Activated T-cell treated with anti-CD3 and anti-CD28 coated beads for 48 hours (primary cell): Measurements from ENCODE around the gene NEU1.
"Not testable (repeated sequence)": the region's sequence is repeated elsewhere in the genome, so short reads cannot be mapped to it uniquely, and the experiment has no call there.

Experiments used
- DNase-seq: peaks from one replicate; pipeline ENCODE4 v3.0.0-alpha.2; 2020; ENCODE audit warnings: low read depth

The NEU1 gene

DNA sequence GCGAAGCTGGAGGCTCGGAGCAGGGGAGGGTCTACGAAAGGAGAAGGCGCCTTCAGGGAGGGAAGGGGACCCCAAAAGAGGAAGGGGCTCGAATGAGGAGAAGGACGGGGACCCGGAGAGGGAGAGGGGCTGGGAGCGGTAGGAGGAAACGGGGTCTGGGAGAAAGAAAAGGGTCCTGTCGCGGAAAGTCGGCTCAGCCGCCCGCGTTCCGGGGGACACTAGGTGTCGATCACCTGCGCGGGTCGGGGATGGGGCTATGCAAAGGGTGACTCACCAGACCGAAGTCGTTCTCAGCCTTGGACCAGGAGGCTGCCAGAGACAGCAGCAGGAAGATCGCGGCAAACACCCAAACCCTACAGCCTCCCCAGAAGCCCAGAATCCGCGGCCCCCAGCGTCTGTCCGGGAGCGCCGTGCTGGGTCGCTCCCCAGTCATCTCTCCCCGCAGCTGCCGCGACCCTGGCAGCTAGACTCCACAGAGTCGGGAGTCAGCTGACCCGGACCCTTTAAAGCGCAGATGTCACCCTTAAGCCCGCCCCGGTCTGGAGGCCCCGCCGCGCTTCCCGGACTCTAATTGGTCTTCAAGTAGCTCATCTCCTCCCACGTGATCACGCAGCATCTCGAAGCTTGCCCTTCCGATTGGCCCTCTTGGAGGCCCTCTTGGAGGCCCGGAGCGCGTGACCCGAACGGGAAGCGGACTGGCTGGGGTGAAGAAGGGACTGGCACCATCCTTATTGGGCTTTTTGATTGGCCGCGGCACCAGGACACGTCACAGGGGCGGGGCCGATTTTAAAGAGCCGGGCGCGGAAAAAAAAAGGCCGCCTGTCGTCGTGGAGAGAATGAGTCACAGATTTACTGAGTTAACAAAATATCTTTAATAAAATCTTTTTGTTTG is at the start of gene NEU1:
Gene NEU1, minus strand, starts transcription at position 478 of the 892 bp plus-strand sequence. Its CDS starts 45 bp downstream, at position 433.
- peak; percentile 97 for DNase-seq

DNA sequence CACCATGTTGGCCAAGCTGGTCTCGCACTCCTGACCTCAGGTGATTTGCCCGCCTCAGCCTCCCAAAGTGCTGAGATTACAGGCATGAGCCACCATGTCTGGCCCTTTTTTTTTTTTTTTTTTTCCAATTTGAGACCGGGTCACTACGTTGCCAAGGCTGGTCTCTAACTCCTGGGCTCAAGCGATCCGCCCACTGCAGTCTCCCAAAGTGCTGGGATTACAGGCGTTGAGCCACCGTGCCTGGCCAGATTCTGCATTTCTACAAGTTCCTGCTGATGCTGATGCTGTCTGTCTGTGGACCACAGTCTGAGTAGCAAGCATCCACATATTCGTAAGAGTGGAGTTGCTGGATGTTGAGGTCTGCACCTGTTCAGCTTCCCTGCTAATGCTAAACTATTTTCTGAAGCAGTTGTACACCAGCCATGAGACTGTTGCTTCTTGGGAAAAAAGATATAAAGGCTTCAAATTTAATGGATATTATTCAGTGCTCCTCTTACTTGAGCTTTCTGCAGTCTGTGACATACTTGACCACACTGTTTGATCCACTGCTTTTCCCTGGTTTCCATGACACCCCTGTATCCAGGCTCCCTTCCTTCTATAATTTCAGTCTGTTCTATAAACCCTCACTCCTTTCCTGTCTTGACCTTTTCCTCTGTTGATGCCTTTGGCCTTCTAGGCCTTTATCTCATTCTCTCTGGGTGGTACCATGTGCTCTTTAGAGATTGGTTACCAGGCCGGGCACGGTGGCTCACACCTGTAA is 49.4 kb upstream of the NEU1 start:
- no peak for DNase-seq

DNA sequence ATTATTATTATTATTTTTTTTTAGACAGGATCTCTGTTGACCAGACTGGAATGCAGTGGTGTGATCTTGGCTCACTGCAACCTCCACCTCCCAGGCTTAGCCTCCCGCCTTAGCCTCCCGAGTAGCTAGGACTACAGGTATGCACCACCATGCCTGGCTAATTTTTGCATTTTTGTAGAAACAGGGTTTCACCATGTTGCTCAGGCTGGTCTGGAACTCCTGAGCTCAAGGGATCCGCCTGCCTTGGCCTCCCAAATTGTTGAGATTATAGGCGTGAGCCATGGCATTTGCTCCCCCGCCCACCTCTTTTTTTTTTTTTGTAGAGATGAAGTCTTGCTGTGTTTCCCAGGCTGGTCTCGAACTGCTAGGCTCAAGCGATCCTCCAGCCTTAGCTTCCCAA is 46.7 kb upstream of the NEU1 start:
- not testable (repeated sequence) for DNase-seq

DNA sequence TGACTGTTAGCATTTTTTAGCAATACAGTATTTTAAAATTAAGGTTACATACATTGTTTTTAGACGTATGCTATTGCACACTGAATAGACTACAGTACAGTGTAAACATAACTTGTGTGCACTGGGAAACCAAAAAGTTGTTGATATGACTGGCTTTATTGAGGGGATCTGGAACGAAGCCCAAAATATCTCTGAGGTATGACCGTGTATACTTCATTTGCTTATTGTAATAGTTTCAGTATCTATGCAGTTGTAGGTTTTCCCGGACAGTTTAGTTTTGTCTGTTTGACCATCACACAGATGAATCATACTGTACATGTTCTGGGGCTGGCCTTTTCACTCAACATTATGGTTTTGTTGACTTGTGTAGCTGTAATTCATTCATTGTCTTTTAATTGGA is 46.2 kb upstream of the NEU1 start:
- no peak for DNase-seq

DNA sequence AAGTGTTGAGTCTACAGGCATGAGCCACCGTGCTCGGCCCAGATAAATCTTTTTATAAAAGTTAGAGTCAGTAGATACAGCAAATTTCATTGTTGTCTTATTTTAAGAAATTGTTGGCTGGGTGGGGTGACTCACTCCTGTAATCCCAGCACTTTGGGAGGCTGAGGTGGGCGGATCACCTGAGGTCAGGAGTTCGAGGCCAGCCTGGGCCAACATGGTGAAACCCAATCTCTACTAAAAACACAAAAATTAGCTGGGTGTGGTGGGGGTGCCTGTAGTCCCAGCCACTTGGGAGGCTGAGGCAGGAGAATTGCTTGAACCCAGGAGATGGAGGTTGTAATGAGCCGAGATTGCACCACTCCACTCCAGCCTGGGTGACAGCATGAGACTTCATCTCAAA is 45.6 kb upstream of the NEU1 start:
- not testable (repeated sequence) for DNase-seq

DNA sequence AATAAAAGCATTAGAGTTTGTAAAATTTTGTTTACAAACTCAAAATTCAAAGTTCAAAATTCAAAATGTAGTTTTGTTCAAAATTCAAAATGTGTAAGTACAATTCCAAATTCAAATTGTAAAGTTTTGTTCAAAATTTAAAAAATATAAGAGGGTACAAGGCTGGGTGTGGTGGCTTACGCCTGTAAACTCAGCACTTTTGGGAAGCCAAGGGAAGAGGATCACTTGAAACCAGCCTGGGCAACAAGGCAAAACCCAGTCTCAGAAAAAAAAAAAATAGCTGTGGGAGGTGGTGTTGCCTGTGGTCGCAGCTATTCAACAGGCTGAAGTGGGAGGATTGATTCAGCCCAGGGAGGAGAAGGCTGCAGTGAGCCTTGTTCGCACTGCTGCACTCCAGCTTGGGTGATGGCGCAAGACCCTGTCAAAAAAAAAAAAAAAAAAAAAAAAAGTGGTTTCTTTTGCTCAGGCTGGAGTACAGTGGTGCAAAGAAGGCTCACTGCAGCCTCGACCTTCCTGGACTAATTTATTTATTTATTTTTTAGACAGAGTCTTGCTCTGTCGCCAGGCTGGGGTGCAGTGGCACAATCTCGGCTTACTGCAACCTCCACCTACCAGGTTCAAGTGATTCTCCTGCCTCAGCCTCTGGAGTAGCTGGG is 44.7 kb upstream of the NEU1 start:
- no peak for DNase-seq

DNA sequence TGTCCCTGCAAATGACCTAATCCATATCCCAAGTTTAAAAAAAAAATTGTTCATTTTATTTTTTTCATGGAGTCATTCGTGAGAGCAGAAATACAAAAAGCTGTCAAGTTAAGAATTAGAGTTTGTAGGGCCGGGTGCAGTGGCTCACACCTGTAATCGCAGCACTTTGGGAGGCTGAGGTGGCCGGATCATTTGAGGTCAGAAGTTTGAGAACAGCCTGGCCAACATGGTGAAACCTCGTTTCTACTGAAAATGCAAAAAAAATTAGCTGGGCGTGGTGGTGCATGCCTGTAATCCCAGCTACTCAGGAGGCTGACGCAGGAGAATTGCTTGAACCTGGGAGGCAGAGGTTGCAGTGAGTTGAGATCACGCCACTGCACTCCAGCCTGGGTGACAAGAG is 44.1 kb upstream of the NEU1 start:
- not testable (repeated sequence) for DNase-seq

DNA sequence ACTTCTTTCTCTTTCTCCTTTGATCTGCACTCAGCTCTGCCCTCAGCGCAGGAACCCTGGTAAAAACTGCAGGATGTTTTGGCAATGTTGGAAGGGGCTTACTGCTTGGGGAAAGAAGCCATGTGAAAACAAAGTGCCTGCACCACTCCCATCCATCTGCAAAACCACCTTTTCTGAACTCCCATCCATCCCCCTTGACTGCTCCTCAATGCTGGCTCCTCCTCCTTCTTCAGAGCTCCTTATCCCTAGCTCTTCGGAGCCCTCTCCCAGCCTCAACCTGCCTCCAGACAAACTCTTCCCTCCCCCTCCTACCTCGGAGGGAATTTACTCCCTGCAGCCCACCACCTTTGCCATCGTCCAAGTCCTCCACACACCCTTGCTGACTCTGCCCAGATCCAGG is 43.5 kb upstream of the NEU1 start:
- no peak for DNase-seq

DNA sequence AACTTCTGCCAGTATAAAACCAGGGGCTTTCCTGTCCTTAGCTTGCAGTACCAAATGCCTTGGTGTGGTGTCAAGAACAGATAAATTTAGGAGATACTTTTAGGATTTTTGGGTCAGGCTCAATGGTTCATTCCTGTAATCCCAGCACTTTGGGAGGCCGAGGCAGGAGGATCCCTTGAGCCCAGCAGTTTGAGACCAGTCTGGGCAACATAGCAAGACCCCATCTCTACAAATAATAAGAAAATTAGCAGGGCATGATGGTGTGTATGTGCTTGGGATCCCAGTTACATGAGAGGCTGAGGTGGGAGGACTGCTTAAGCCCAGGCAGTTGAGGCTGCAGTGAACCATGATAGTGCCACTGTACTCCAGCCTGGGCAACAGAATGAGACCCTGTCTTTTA is 42.4 kb upstream of the NEU1 start:
- no peak for DNase-seq

DNA sequence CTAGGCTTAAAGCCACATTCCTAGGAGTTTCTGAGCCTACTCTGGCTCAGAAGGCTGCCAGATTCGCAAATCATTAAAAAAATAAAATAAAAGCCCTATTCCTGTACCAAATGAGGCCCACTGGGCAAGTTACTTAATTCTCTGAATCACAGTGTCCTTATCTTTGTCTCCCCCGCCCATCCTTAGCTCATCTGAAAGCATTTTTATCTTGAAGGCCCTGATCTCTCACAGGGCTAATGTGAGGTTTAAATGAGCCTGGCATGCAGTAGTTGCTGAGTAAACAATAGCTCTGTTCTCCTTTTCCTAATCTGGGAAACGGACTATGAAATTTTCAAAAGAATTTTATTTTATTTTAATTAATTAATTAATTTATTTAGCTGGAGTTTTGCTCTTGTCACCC is 41.3 kb upstream of the NEU1 start:
- DNase-seq = no peak

DNA sequence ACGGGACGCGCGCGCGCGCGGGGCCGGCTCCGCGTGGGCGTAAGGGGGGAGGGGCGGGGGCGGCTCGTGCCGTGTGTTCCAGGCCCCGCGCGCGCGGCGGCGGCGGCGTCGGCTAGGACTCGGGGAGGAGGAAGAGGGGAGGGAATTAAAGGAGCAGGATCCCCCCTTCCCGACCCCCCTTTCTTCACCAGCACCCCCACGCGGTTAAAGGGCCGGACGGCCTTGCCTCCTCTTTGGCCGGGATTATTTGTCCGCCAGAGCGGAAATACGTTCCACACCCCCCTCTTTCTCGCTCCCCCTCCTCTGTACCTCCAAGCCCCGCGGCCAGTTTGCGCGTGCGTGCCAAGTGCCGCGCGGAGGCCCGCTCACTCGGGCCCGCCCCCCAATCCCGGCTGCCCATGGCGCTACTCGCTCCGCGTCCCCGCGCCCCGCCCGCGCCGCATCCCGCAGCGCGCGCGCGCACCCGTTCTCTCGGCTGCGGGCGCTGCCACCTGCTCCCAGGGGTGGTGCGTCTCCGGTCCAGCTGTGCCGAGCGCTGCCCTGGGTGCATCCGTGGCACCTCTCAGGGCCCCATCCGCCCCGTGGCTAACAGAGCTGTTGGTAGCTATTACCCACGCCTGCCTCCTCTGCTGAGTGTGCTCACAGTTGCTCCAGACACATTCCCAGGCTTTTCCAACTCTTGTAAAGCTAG is 39.5 kb upstream of the NEU1 start, which contains the start of gene ZBTB12:
Gene ZBTB12, minus strand, starts transcription at position 134 of the 691 bp plus-strand sequence. CDS start 781 bp downstream, outside the sequence.
- peak; percentile 86 for DNase-seq

DNA sequence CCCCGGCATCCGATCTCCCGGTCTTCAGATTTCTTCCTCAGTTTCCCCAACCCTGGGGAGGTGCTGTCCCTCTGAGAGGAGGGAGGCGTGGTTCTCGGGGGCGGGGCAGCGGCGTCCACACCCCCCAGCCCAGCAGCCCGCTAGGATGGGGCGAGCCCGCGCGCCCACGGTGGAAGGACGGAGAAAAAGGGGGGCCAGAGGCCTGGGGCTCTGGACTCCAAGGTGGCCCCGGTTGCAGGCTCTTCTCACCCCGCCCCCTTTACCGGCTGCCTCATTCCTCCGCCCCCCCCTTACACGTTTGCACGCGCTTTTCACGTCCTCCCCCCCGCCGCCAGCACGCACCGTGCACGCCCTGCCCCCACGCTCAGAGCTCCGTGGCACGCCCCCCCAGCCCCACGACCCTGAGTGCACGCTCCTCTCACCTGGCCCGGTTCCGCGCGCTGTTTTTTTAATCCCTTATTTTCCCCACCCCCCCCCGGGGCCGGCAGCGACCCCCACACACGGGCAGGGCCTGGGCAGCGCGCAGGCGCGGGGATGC is 38.9 kb upstream of the NEU1 start:
- peak; percentile 55 for DNase-seq

DNA sequence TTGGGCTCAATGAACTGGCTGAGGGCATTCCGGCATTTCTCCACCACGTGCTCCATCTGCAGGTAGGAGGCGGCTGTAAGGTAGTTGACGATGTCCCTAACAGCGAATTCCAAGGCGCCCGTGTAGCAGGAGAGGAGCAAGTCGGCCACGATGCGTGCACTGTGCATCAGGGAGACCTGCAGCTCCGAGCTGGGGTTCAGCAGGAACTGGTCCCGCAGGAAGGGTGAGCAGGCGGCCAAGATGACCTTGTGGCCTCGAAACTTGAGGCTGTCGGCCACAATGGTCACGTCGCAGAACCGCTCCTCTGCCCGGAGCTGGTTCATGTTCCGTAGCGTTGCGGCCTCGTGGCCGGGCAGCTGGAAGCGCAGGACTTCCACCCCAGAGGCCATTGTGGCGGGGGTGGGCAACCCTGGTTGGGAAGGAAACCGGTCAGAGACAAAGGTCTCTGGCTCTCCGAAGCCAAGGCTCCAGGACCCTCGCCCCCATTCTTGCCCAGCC is 38.3 kb upstream of the NEU1 start:
- no peak for DNase-seq

DNA sequence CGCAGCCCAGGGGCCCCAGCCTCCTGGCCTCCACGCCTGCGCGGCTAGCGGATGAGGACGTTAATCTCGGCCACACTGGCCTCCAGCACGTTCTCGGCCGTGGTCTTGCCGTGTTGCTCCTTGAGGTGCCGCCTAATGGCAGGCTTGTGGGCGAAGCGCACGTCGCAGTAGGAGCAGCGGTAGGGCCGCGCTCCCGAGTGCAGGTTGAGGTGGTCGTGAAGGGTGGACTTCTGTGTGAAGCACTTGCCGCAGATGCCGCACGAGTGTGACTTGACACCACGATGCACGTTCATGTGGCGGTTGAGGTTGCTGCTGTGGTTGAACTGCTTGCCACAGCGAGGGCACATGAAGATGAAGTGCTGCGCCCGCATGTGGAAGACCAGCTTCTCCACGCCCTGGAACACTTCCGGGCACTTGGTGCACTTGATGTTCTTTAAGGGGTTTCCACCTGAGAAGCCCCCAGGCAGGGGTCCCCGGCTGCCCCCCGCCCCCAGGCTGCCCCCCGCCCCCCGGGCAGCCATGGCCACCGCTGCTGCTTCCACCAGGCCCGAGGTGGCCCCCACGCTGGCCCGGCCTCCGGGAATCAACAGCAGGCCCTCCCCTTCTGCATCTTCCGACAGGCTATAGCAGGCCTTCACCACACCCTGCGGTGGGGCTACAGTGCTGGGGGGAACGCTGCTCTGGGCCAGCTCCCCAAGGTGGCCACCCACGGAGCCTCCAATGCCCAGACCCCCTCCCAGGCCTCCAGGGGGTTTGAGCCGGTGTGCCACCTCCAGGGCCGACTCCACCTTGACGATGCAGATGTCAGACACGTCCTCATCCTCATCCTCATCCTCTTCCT is 37.5 kb upstream of the NEU1 start:
- no peak for DNase-seq

DNA sequence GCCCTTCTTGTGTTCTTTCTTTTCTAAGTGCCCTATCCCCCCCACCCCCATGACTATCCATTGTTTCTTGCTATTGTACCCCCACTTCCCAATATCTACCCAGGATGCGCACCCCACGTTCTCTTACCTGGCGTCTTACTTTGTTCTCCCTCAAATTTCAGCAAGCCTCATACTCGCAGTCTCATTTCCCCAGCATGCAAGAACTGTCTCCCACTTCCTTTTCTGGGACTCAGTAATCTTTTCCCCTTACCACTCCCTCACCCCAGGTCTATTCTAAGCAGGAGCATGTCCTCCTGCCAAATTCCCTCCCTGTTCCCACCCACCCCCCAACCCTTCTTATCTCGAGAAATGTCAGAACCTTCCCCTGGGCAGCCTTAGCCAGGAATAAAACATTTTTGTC is 36.6 kb upstream of the NEU1 start:
- DNase-seq = no peak

DNA sequence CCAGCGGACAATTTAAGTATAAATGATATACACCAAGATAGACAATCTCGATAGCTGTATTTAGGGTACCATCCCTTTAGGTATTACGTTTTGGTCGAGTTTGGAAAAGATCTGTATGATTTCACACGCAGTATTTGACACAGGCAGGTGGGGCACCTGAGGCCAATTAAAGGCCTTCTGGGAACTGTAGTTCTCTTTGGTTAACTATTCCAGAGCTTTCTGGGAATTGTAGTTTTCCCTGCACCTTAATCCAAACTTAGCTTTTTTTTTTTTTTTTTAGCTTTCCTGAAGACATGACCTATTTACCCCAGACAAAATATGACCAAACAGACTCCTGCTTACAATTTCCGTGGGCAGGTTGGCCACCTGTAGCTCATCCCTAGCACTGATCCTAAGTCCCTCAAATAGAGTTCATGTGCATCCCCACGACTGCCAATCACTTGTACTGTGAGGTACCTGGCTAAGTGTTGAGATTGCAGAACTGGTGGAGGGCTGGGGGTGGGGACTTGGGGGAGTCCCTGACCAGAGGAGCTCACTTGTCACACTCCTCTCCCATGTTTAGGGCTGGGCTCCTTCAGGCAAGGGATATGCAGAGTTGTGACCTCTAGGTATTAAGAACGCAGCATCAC is 35.9 kb upstream of the NEU1 start:
- no peak for DNase-seq

DNA sequence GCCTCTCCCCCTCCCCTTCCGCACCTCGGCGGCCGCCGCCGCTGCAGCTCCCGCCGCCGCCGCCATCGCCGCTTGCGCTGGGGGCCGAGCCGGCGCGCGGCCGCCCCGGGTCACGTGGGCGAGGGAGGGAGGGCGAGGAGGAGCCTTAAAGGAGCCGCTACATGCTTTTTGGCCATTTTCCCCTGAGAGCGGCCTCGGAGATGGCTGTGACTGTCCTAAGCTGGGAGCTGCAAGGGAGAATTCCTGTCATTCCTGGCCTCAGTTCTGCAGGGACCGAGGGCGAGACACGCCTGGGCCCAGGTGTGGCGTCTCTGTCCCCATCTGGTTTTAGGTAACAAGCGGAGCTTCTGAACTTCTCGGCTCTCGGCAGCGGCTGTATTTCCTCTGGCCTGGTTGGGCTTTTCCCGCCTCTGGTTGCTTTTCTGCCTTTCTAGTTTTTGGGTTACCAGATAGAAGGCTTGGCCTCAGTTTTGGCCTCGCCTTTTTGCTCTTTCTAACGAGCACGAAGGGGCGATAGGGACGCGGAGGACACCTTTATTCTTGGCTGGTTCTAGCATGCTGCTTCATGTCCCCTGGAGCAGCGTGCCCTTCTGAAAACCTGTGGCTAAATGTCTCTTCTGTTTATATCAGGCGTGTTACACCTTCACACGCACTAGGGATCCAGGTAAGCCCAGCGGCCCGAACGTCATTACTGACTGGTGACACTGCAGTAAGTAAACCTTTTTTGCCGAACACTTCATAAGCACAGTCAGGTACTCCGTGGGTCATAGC is 35.2 kb upstream of the NEU1 start, which contains the start of gene EHMT2:
Gene EHMT2, minus strand, starts transcription at position 87 of the 771 bp plus-strand sequence. Its CDS starts 21 bp downstream, at position 66.
- peak; percentile 87 for DNase-seq

DNA sequence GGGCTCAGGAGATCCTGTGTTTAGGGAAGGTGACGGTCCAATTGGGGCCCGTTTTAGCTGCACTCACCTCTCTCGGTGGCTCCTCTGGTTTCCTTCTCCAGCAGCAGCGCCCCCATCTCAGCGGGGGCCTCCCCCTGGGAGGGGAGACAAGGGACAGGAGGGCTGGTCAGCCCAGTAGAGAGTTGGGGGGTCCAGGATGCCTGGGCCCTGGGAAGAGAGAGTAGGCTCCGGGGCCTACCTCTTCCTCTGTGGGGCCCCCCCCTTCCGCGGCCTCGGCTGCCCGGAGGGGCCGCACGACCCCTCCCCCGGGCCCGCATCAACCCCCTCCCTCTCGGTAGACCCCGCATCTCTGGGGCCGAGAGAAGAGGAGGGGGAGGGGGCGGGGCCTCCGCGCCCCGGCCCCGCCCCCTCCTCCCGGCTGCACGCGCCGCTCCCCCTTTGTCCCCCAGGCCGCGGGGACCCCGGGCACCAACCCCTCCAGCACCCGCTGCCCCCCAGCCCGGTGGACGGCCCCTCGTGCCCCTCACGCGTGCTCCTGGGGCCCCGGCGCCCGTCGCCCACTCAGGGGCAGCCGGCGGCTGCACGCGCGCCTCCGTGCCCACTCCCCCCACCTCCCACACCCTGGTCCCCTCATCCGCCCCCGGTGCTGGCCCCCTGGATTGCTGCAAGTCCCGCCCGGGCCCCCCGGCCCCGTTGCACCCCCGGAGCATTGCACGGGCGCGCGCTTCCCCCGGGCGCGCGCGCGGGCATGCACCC is 34.4 kb upstream of the NEU1 start:
- no peak for DNase-seq
